HG02759 (cell line): ENCODE measurements around the gene NTN1.

ENCODE experiments used
- ATAC-seq: cut with Tn5 transposase; IDR thresholded peaks from one replicate; pipeline ENCODE4 v1.9.1; 2021; ENCODE audit warnings: mild to moderate bottlenecking, moderate library complexity; ENCODE audit not compliant: unreplicated experiment

The NTN1 gene

GRCh38 chr17:9035249-9035648 is 13.9 kb downstream of the NTN1 start:
- ATAC-seq = no peak

GRCh38 chr17:9036336-9036735 is 15.0 kb downstream of the NTN1 start:
- ATAC-seq = no peak

- ATAC-seq = no peak
These were observed 16.4 kb downstream of the NTN1 start for GRCh38 chr17:9037736-9038135.

- no peak for ATAC-seq
These were observed 17.1 kb downstream of the NTN1 start for GRCh38 chr17:9038380-9038779.

GRCh38 chr17:9044772-9045463 is 23.6 kb downstream of the NTN1 start:
- ATAC-seq = no peak

GRCh38 chr17:9050801-9051401 is 29.6 kb downstream of the NTN1 start:
- ATAC-seq = no peak

- ATAC-seq = no peak
These were observed 30.3 kb downstream of the NTN1 start for GRCh38 chr17:9051561-9051960.

- no peak for ATAC-seq
These were observed 31.6 kb downstream of the NTN1 start for GRCh38 chr17:9052921-9053320.

- no peak for ATAC-seq
These were observed 32.1 kb downstream of the NTN1 start for GRCh38 chr17:9053406-9053805.

- no peak for ATAC-seq
These were observed 33.0 kb downstream of the NTN1 start for GRCh38 chr17:9054126-9054975.

GRCh38 chr17:9055281-9055680 is 34.0 kb downstream of the NTN1 start:
- no peak for ATAC-seq

- no peak for ATAC-seq
These were observed 35.3 kb downstream of the NTN1 start for GRCh38 chr17:9056566-9056965.

GRCh38 chr17:9057310-9057709 is 36.0 kb downstream of the NTN1 start:
- ATAC-seq = no peak

GRCh38 chr17:9062399-9062902 is 41.1 kb downstream of the NTN1 start:
- ATAC-seq = no peak

- ATAC-seq = no peak
These were observed 43.1 kb downstream of the NTN1 start for GRCh38 chr17:9064311-9064834.

GRCh38 chr17:9071016-9071415 is 49.7 kb downstream of the NTN1 start:
- ATAC-seq = no peak

- no peak for ATAC-seq
These were observed 50.6 kb downstream of the NTN1 start for GRCh38 chr17:9071811-9072498.

GRCh38 chr17:9072696-9073339 is 51.5 kb downstream of the NTN1 start:
- no peak for ATAC-seq

- ATAC-seq = no peak
These were observed 52.8 kb downstream of the NTN1 start for GRCh38 chr17:9074131-9074530.

GRCh38 chr17:9079461-9080103 is 58.3 kb downstream of the NTN1 start:
- no peak for ATAC-seq
